Mucosa of gallbladder (tissue), 1 donor: Measurements from ENCODE around the gene NOSTRIN. TPM values are rescaled to one million over a fixed set of nuclear protein-coding genes. Genes with fewer than 3 reads are reported as not detected.
A peak's percentile ranks its signal among the peaks of the same experiment; 100 is the strongest.
"Not testable (repeated sequence)": the region's sequence is repeated elsewhere in the genome, so short reads cannot be mapped to it uniquely, and the experiment has no call there.

Source experiments
- DNase-seq: peaks from one replicate; pipeline ENCODE4 v3.0.0-alpha.2; 2020; ENCODE audit warnings: low spot score
- total RNA-seq: library from RNA; stranded (reverse); gene quantifications from one replicate; pipeline ENCODE4 v1.2.1, GENCODE V29; 2021
- donor health status: DM: no; HTN: no; CAD: no.

NOSTRIN gene
- total RNA-seq, 1 donor from 2014 or later = 36.1 TPM

DNA sequence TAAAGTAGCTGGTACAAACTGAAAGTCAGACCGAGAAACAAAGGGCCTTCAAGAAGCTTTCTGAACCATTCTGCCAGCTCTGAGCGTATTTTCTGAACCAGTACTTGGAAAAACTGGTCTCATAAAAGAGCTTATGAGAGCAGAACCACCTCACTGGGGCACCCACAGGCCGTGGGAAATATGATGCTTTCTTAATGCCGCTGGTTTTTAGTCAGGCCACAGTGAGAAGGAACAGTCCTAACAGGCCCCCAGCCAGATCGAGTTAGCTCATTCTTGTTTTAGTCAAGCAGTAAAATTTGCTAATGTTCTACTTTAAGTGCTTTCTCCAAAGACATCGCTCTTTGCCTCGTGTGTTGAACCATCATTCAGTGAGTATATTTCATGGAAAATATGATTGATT lies 12.7 kb upstream of the NOSTRIN start:
- no peak for DNase-seq

DNA sequence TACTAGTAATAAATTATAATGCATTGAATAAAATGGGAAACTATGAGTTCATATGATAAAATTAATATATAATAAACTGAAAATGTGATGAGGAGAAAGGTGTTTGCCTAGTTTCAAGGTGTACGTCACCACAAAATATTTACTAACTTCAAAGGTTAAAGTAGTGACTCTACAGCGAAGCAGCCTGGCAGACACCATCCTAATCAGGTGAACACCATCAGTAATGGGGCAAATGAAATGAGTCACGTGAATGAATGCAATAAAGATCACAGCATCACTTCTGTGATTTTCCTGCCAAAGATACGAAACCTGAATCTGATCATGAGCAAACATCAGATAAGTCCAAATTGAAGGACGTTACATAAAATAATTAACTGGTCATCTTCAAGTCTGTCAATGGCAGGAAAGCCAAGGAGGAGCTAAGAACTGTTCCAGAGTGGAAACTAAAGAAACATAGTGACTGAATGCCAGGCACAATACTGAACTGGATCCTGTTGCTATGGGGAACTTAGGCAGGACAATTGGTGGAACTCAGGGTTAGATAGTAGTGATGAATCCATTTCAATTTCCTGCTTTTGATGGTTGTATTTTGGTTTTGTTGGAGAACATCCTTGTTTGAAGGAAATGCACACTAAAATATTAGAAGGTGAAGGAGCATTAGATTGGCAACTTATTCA lies 12.1 kb upstream of the NOSTRIN start:
- DNase-seq = no peak

DNA sequence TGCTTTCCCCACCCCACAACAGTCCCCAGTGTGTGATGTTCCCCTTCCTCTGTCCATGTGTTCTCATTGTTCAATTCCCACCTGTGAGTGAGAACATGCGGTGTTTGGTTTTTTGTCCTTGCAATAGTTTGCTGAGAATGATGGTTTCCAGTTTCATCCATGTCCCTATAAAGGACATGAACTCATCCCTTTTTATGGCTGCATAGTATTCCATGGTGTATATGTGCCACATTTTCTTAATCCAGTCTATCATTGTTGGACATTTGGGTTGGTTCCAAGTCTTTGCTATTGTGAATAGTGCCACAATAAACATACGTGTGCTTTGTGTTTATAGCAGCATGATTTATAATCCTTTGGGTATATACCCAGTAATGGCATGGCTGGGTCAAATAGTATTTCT lies 11.3 kb upstream of the NOSTRIN start:
- not testable (repeated sequence) for DNase-seq

DNA sequence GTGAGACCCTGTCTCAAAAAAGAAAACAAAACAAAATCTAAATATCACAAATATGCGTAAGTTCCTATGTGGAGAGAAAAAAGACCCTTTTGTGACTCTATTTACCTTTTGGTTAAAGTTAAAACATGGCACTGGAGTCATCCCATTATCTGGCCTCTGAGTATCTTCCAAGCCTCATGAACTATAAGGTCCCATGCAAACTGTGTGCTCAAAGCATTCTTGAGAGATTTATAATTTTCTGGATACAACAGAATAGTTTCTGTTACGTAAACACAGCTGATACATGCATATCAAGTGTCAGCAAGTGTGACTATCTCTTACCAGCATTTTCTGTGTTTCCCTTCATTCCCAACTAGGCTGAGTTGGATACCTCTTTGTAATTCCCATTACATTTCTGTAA lies 8.8 kb upstream of the NOSTRIN start:
- no peak for DNase-seq

DNA sequence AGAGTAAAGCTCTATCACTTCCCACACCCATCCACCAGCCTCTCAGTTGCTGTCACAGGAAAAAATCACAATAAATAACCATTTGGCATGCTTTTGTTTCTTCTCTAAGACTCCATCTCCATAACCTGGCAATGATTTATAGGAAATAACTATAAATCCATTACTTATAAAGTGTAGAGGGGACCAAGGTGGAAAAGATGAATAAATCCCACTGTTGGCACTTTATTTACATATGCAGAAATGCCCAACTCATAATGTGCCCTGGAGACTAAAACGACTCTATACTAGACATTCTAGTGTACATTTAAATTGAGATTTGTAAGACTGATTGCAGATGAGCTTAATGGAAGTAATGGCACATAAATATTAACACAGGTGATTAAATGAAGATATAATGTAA lies 7.5 kb upstream of the NOSTRIN start:
- no peak for DNase-seq

DNA sequence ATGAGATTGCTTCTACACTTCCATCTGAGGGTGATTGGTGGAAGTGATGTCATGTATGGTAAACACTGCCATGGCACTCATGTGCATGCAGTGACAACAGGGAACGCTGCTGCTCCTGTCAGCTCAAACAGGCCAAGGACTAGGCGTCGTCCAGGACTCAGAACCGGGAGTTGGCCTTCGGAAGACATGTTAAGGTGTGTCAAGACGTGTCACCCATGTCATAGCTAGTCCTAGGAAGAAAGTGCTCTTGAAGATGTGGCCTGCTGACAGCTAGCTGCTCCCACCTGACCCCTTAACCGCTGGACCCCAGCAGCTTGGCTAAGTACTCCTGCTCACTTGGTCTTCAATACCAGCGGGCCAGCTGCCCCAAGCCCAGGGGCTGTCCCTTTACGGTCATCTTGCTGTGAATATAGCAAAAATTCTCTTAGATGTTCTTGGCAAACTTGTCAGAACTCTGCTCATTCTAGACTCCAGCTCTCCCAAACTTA lies 6.3 kb upstream of the NOSTRIN start:
- no peak for DNase-seq

DNA sequence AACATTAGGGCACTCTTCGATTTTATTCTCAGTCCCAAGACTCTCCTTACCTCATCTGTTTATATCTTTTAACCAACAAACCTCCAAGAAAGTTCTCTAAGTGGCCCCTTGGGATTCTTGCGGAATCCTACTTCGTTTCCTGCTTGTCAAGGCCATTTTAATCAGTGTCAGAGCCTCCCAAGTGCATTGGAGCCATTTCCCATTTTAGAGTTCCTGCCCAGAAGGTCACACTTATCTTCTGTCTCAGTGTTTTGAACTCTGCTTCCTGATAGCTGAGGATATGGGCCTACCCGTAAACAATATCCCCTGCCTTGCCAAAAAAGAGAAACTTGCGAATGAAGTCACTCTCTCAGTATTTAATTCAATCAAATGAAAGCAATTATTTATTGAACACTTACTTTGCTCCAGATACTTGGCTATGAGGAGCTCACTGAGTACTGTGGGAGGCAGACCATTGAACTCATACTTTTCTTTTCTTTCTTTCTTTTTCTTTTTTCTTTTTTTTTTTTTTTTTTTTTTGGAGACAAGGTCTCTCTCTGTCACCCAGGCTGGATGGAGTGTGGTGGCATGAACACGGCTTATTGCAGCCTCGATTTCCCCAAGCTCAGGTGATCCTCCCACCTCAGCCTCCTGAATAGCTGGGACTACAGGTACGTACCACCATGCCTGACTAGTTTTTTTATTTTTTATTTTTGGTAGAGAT lies 5.7 kb upstream of the NOSTRIN start:
- no peak for DNase-seq

DNA sequence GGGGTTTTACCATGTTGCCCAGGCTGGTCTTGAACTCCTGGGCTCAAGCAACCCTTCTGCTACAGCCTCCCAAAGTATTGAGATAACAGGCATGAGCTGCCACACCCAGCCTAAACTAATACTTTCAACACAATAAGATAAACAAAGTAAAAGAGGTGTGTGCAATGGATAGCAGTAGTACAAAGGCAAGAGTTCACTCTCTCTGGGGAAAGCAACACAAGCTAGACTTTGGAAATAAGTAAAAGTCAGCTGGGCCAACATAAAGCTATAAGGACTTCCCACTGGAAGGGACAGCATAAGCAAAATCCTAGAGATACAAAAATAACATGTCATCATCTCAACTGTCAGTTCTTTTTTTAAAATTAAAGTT lies 5.2 kb upstream of the NOSTRIN start:
- no peak for DNase-seq

DNA sequence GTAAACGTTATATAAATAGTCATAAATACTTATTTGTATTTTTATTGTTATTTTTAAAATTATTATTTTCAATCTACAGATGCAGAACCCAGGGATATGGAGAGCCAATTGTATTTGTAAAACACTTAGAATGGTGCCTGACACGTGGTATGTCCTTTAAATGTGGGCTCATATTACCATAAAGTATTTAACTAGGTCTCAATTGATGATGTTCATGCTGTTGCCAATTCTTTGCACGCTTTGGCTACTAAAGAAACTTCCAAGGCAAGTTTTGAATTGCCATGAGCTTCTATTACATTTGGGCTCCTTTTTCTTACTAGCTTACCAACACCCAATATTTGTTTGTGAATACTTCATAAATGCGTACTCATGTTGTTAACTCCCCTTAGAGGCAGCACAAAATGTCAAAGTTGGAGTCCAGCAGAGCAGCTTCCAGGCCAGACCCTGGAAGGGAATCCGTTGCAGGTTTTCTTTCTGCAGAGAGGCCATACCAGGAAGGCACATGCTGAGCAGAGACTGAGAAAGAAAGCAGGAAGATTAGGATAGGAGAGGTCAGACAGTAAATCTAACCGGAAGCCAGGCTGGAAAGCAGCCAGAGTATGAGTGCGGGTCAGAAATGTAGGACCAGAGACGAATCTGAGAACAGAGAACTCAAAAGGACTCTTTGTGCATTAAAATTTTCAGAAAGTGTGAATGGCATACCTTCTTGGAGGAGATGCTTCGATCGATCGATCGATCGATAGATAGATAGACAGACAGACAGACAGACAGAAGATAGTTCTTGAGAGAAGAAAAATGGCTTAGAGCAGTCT lies 4.2 kb upstream of the NOSTRIN start:
- no peak for DNase-seq

DNA sequence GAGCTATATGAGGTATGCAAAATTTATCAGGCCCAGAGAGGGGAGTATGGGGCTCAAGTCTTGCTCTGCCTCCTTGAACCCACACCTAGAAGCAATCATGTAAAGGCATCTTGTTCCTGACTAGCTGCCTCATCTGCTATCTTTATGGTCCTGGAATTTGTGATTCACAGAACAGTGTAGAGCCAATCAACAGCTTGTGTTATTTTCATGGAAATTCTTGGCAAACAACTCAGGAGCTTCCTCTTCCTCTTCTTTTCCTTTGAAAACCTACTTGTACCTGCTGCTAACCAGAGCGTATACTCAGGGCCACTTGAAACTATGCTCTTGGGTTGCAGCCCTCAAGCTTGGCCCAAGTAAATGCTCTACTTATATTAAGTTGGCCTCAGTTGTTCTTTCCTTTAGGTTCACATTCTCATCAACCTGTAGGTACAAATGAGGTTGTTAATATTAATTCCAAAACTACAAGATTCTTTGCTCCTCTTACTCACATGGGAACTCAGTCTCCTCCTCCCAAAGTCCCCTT lies 3.5 kb upstream of the NOSTRIN start:
- DNase-seq = no peak

DNA sequence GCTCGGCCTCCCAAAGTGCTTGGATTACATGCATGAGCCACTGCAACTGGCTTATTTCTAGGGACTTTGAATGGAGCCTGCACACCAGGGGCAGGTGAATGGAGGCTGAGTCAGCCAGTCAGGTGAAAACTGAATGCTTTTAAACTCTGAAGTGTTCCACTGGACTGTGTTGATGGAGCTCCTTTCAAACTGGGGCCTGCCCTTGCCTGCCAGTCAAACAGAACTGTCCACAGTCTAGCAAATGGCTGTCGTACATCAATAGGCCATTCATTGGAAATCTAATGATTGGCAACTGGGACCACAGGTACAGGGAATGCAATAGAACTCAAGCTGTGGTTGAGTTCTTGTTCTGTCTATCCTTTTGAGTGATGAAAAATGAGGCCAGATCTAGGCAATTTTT lies 966 bp upstream of the NOSTRIN start:
- no peak for DNase-seq

DNA sequence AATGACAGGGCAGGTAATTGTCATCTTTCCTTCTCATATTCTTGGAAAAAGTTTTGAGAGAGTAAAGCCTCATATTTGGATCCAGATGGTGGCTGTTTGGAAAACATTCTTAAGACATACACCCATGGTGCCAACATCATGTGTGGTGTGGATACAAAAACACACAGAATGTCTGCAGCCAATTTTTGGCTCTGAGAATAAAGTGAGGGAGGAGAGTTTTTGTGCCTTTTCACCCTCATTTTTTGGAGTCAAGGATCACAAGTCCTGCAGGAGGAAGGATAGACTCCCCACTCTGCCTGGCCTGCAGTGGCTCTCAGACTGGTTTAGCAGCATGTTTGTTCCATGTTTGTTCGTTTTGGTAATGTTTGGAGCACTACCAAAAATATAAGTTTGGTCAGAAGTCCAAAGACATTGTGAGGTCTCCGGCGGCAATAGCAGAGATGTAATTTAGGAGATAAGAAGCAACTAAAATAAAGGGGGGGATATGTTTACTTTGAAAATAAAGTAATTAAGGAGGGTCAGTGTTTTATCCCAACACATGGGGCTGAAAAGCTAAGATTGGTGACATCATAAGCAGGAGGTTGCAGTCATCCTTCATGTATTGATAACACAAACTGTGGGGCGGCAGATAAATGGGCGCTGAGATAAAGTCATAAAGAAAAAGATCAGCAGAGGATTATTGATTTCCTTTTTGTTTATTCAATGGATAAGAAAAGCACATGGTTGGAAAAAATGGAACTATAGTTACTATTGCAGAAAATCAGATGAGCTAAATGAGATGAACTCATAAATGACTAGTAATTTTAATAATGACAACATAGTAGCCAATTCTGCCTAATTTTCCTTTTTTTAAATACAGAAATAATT lies 655 bp downstream of the NOSTRIN start:
- no peak for DNase-seq

DNA sequence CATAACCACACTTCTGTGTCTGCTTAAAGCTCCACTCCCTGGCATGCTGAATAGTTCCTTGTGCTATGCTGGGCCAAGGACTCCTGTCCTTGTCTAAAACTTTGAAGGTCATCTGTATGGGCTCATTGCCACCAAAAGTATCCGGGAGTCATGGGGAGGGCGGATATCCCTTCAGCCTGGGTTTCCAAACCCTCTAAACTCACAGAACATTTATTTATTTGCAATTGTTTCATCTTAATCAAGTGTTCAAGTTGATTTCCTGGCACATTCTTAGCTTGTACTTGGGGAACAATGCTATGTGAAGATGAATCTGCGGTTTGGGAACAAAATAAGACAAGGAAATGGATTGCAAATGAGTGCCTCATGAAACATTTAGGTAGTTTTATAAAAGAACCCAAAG lies 1.8 kb downstream of the NOSTRIN start:
- DNase-seq = peak; percentile 22

DNA sequence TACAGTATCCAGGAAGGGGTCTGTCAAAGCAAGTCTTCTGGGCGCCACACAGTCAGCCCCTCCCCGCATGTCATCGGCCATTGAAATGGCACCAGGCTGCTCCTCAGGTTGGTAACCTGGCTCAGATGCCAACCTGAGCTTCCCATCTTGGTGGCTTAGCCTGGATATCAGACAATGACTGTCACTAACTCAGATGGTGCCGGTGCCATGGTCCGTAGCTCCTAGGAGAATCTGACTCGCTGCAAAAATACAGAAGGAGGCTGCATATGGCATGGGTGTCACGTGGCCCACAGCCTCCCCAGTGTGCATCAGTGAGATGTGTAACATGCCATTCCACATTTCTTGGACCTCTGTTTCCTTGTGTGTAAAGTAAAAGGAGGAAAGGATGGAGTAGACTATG lies 3.2 kb downstream of the NOSTRIN start:
- DNase-seq = no peak

DNA sequence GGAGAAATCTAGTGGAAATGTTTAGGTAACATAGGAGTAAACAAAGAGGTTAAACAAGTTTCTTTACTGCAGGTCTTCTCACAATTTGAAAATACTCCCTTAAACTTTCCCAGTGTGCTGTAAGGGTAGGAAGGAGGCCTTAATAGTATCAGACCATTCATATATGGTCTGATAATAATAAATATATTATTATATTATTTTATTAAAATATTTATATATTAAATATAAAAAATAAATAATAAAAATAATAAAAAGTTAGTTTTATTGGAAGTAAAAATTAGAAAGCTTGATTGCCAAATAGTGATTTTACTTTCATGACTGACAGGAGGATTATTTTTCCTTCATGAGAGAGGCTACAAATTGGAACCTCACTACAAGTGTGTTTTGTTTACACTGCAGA lies 7.1 kb downstream of the NOSTRIN start:
- no peak for DNase-seq

DNA sequence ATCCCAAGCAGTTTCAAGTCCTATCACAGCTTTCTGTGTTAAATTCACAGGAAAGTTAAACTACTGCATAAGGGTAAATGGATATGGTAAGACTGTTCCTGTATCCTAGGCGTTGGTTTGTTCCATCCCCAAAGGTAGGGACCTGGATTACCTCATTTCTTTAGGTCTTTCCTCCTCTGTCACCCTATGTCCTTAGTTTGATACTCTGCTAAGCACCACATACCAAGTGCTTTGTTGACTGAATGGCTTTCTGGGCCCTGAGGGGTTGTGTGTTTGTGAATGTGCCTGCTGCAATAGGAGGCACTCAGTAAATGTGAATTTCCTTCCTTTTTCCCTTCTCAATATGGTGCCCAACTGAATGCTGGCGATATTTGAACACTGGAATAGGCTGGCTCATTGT lies 7.8 kb downstream of the NOSTRIN start:
- DNase-seq = no peak

DNA sequence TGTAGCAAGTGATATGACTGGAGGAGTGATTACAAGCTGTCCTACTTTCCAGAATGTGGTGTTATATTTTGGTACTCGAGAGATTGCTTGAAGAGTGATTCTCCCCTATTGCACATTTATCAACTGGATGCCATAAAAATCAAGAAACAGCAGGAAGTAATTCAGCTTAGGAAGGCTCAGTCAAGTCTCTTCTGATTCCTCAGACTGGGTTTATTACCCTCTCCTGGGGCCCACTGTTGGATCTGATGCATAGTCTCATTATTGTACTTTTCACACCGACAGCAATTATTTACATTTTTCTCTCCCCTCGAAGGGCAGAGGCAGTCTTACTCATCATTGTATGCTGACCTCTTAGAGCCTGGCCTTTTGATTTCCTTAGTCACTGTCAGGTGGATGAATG lies 9.3 kb downstream of the NOSTRIN start:
- no peak for DNase-seq

DNA sequence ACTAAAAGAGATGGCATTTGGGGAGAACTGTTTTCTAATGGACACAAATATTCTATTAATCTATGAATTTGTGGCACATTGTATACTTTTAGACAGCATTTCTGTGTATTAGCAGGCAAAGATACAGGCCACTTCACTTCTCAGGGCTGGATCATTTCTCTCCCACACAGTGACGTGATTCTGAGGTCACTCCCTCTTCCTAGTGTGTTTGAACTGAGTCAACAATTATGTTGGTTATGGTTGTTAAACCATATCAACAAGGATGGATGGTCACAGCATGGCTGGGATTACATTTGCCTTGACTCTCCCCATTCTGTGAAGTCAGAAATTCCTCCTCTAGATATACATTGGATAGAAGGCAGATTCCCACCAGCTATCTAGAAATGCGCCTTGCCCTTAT lies 11.6 kb downstream of the NOSTRIN start:
- no peak for DNase-seq

DNA sequence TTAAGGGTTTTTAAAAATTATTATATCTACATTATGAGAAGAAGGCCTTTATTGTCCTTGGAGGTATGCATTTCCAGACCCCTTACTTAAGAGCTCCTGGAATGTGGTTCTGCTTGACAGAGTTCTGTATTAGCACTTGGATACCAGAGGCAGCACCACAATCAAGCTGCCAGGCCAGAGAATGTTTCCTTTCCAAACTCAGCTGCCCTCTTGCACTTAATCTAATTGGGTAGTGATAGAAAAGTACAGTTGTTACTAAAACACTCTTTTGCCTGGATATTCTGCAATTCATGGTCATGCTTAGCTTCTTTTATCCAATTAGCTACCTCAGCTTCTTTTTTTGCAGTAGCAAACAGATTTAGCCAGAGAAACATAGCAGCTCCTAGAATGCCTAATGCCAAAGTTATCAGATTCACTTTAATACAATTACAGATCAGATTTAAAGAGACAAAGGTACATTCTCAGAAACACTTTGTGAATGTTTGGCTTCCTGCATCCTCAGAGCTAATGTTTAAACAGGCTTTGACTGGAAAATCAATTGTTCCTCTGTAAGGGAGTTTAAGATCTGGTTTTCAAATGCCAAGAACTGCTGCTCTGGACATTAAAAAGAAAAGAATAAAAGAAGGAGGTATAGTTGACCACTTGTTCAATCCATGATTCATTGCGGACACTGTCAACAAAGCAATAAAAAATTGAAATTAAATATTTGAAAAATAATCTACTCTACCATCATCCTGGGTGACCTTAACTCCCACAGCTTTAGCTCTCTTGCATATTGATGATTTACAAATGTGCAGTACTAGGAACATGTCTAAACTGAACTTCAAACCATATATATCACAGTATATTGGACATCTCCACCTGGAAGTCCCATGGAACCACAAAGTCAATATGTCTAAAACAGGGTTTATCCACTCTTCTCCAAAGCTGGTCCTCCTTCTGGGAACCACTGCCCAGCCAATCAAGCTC lies 12.8 kb downstream of the NOSTRIN start:
- no peak for DNase-seq

DNA sequence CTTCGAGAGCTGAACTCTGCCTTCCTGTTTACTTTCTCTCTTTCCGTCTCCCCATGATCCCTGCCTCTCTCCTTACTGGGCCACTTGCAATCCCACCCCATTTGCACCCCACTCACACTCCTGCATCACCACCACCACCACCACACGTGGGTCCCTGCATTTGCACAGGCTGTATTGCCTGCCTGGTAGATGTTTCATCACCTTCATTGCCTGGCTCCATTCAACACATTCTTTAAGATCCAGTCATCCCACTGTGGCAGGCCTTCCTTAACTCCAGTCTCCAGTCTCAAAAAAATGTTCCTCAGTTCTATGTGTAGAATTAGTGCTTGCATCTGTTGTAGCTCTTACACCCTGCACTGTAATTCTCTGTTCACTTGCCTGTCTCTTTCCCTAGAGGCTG lies 13.9 kb downstream of the NOSTRIN start:
- no peak for DNase-seq
